ENCODE data around the gene RPS19. TPM values are rescaled to one million over a fixed set of nuclear protein-coding genes. Genes with fewer than 3 reads are reported as not detected.

The RPS19 gene
- total RNA-seq, 1 experiment from 2014 or later, result 1,349 TPM

DNA sequence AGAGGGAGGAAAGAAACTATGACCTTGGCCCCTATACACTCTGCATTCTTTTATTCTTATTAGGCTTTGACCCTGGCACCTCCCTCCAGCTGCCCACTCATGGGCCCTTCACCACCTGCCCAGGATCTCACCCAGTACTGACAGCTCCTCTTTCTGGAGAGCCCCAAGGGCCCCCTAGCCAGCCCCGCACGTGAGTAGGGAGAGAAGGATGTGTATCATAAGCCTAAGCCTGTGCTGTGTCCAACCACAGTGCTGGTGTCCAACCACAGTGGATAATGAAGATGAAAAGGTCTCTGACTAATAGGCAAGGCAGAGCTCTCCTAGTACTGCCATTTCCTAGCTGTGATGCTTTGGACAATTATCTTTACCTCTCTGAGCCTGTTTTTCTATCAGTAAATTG, 11.0 kb upstream of the RPS19 start:
- ChIA-PET CTCF (no interaction called here), POLR2A (no interaction called here)
- Histone ChIP-seq H3K27me3 (ENCODE audit: control insufficient read depth, insufficient read depth, low read length) (peaks cover 7% of the 10 kb centered on the region), H3K27ac (ENCODE audit: low read length) (no peak overlapping the region), H3K4me3 (ENCODE audit: low read depth in 2 of 2, low read length in 2 of 2) (no peak overlapping the region), H3K4me1 (ENCODE audit: control insufficient read depth, insufficient read depth, low read length) (no peaks in the 10 kb centered on the region), H3K36me3 (ENCODE audit: control insufficient read depth, insufficient read depth, low read length) (no peaks in the 10 kb centered on the region), H3K9me3 (ENCODE audit: control insufficient read depth, insufficient read depth, low read depth, low read length) (no peaks in the 10 kb centered on the region)
- BruUV-seq (replicated peaks), result no TSS peak
- DNase-seq (ENCODE audit: low read depth, low spot score) (no peak), ATAC-seq (no peak)
- in situ Hi-C loops (cut with HindIII; ENCODE audit: low pct_unique_long_range_greater_than_20kb, low sequenced_read_pairs), result no loop called here
- TF ChIP-seq, protein P1, sequence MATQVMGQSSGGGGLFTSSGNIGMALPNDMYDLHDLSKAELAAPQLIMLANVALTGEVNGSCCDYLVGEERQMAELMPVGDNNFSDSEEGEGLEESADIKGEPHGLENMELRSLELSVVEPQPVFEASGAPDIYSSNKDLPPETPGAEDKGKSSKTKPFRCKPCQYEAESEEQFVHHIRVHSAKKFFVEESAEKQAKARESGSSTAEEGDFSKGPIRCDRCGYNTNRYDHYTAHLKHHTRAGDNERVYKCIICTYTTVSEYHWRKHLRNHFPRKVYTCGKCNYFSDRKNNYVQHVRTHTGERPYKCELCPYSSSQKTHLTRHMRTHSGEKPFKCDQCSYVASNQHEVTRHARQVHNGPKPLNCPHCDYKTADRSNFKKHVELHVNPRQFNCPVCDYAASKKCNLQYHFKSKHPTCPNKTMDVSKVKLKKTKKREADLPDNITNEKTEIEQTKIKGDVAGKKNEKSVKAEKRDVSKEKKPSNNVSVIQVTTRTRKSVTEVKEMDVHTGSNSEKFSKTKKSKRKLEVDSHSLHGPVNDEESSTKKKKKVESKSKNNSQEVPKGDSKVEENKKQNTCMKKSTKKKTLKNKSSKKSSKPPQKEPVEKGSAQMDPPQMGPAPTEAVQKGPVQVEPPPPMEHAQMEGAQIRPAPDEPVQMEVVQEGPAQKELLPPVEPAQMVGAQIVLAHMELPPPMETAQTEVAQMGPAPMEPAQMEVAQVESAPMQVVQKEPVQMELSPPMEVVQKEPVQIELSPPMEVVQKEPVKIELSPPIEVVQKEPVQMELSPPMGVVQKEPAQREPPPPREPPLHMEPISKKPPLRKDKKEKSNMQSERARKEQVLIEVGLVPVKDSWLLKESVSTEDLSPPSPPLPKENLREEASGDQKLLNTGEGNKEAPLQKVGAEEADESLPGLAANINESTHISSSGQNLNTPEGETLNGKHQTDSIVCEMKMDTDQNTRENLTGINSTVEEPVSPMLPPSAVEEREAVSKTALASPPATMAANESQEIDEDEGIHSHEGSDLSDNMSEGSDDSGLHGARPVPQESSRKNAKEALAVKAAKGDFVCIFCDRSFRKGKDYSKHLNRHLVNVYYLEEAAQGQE (IDR thresholded peaks at IDR 0.05; ENCODE audit: insufficient read depth in 1 of 2, low read depth in 2 of 2, low read length in 1 of 2), result no peak
- TF ChIP-seq TCF7L2 (IDR thresholded peaks at IDR 0.05; ENCODE audit: low read depth, low read length) (no peak), SIN3A (IDR thresholded peaks at IDR 0.05; ENCODE audit: borderline replicate concordance, insufficient read depth, low read depth, low read length) (no peak), POLR2AphosphoS5 (IDR thresholded peaks at IDR 0.05; ENCODE audit: low read depth, low read length) (no peak), CTCF (IDR thresholded peaks at IDR 0.05) (no peak)
- intact Hi-C loops (cut with micrococcal nuclease; ENCODE audit: unreplicated experiment), result no loop called here

DNA sequence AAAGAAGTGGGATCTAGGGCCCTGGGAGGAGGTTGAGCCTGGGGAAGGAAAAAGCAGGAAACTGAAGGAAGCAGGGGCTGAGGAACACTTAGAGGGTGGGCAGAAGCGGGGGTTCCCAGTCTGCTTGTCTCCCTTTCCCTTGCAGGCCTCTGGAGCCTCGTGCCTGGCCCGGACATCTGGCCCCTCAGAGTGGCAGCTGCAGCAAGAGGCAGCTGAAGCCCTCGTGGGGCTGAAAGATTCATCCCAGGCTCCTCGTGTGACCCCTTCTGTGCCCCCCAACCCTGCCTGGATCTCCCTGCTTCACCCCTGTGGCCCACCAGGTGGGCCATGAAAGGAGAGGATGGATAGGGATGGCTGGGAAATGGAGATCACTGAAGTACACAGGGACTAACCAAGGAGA, 9.7 kb upstream of the RPS19 start:
- Histone ChIP-seq H3K27ac (ENCODE audit: low read length) (no peak overlapping the region), H3K36me3 (ENCODE audit: control insufficient read depth, insufficient read depth, low read length) (no peaks in the 10 kb centered on the region), H3K9me3 (ENCODE audit: control insufficient read depth, insufficient read depth, low read depth, low read length) (no peaks in the 10 kb centered on the region), H3K27me3 (ENCODE audit: control insufficient read depth, insufficient read depth, low read length) (peaks cover 7% of the 10 kb centered on the region), H3K4me1 (ENCODE audit: control insufficient read depth, insufficient read depth, low read length) (no peaks in the 10 kb centered on the region), H3K4me3 (ENCODE audit: low read depth in 2 of 2, low read length in 2 of 2) (no peak overlapping the region)
- TF ChIP-seq, protein P1 (IDR thresholded peaks at IDR 0.05; ENCODE audit: insufficient read depth in 1 of 2, low read depth in 2 of 2, low read length in 1 of 2), result no peak
- TF ChIP-seq TCF7L2 (IDR thresholded peaks at IDR 0.05; ENCODE audit: low read depth, low read length) (no peak), CTCF (IDR thresholded peaks at IDR 0.05) (no peak), POLR2AphosphoS5 (IDR thresholded peaks at IDR 0.05; ENCODE audit: low read depth, low read length) (no peak), SIN3A (IDR thresholded peaks at IDR 0.05; ENCODE audit: borderline replicate concordance, insufficient read depth, low read depth, low read length) (no peak)
- in situ Hi-C loops (cut with HindIII; ENCODE audit: low pct_unique_long_range_greater_than_20kb, low sequenced_read_pairs) (no loop called here), intact Hi-C loops (cut with micrococcal nuclease; ENCODE audit: unreplicated experiment) (no loop called here)
- BruUV-seq (replicated peaks), result no TSS peak
- ChIA-PET CTCF (no interaction called here), POLR2A (no interaction called here)
- ATAC-seq, result no peak
- no peak for DNase-seq (ENCODE audit: low read depth, low spot score)
